Daoy (cell line): Measurements from ENCODE around the gene SEC22C. TPM values are rescaled to one million over a fixed set of nuclear protein-coding genes. Genes with fewer than 3 reads are reported as not detected.

Source experiments
- DNase-seq: peaks from one replicate; pipeline ENCODE4 v3.0.0-alpha.2; 2015; ENCODE audit warnings: low read depth
- total RNA-seq: library from RNA; depleted of rRNA; stranded (reverse); fragments of >200 nt; shearing (Covaris generic); gene quantifications from 2 replicates; pipeline ENCODE4 v1.2.3, GENCODE V29; 2014; rRNA removed

The SEC22C gene
- total RNA-seq, 1 experiment from 2014 or later, result 60.1 TPM

- no peak for DNase-seq
These were observed 83.7 kb downstream of the SEC22C start for GRCh38 chr3:42498034-42498433.

Other genes starting within 250 kb of the SEC22C start
- 0.23 TPM in 1 of 2 replicates, not detected in the other for gene LYZL4, start 171.4 kb downstream of the SEC22C start, total RNA-seq
- gene VIPR1, start 79.3 kb downstream of the SEC22C start, total RNA-seq, result 19.3 and 31.7 TPM in 2 replicates
- 27.4 and 38.1 TPM in 2 replicates for gene SS18L2, start 8.9 kb upstream of the SEC22C start, total RNA-seq
- 10.7 and 15.5 TPM in 2 replicates for gene NKTR, start 18.7 kb upstream of the SEC22C start, total RNA-seq
- gene ZBTB47, start 71.7 kb upstream of the SEC22C start, total RNA-seq, result 2.5 and 5.7 TPM in 2 replicates
- not detected in 2 replicates for gene KLHL40, start 103.6 kb upstream of the SEC22C start, total RNA-seq
- gene HHATL, start 120.8 kb upstream of the SEC22C start, total RNA-seq, result not detected in 2 replicates
- 0.74 and 1.5 TPM in 2 replicates for gene CCDC13, start 191.3 kb upstream of the SEC22C start, total RNA-seq
- 183 and 256 TPM in 2 replicates for gene HIGD1A, start 222.5 kb upstream of the SEC22C start, total RNA-seq
- 0.23 TPM in 1 of 2 replicates, not detected in the other for gene ACKR2, start 227.5 kb upstream of the SEC22C start, total RNA-seq